Erythroblast (primary cell): ENCODE measurements around the gene TBC1D8B.

Experiments used
- GATA1 ChIP-seq: IDR thresholded peaks from 2 replicates; pipeline ENCODE4 v1.6.1; 2011; ENCODE audit warnings: low read depth, mild to moderate bottlenecking, control low read depth, low read length, moderate library complexity
- POLR2A ChIP-seq: IDR thresholded peaks from 2 replicates; pipeline ENCODE4 v1.6.1; 2011; ENCODE audit warnings: mild to moderate bottlenecking, low read length

GRCh38 chrX:106912864-106913263, 110.4 kb downstream of the TBC1D8B start:
- TF ChIP-seq POLR2A (no peak), GATA1 (no peak)
